Embryonic facial prominence (tissue), 1 donor: ENCODE results near the gene MTARC1.

Source experiments
- DNase-seq: peaks from one replicate; pipeline ENCODE4 v3.0.0-alpha.2; 2016; ENCODE audit errors: extremely low spot score

The MTARC1 gene

DNA sequence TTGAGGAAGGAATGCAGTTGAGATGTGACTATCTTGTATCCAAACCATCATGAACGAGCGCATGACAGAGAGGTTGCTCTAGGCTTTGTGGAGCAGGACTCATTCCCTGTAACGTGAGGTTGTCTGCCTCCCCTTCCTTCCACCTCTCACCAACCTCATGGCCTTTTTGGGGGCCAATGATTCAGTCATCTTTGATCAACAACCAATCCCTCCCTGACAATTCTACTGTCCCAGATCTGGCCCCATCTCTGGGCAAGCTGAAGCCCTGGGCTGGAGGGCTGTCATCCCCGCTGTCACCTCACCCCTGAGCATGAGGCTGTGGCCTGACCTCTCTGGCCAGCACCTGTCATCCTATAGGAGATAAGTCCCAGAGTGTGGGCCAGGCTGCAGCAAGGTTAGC is 19.7 kb downstream of the MTARC1 start:
- no peak for DNase-seq

DNA sequence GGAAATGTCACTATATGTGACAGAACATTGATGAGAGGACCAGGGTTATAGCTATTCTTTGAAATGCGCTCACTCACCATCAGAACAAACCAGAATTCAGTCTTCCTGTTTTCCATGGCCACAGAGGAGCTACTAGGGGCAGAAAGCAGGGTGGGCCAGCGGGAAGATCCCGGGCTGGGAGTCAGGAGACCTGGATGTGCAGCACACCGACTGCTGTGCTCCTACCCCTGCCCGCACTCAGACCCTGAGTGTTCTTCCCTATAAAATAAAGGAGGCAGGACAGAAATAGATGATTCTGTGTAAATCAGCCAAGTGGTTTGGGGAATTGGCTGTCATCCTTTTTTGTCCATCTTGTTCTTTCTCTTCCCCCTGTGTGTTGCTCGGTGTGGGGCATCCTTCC is 21.0 kb downstream of the MTARC1 start:
- no peak for DNase-seq

DNA sequence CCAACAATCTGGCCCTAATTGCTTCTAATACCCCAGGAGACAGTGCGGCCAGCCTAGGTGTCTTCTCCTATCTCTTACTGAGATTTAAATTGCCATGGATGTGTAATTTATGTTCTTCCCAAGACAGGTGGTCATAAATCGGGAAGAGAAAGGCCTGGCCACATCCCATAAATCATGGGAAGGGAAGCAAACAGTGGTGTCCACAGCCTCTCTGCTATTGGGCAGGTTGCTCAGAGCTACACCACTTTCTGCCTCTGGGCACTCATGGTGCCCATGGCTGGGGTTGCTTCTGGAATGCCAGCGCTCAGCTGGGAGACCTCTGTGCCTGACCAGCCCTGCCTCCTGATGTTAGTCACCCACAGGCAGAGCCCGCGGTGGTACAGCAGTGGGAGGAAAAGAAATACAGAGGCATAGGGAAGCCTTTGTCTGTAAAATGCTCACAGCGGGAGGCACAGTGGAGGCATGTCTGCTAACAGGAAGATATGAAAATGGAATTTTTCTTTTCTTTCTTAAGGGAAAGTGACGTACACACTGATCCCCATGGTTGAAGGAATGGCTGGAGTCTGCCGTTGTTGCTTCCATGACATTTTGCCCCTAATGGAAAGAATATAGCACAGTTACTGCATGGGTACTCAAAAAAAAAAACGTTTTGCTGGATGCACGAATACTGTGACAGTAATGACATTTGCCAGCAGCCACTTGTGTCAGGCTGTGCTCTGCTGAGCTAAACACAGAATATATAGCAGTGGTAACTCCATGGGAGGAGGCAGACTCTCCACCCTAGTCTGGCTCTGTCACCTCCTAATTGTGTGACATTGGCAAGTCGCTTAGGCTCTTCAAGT is 21.9 kb downstream of the MTARC1 start:
- no peak for DNase-seq

DNA sequence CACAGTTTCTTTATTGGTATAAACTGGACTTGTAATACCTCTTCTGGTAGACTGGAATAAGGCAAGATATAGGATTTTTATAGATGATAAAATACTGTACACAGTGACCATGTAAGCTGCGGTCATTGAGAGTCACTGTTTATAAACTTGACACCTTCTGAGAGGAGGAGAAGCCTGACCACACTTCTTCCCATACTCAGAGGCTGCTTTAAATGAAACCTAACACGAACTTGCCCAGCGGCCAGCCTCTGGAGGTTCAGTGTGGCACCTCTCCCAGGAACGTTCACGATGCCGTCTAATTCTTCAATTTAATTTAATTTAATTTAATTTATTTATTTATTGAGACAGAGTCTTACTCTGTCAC is 22.5 kb downstream of the MTARC1 start:
- no peak for DNase-seq

DNA sequence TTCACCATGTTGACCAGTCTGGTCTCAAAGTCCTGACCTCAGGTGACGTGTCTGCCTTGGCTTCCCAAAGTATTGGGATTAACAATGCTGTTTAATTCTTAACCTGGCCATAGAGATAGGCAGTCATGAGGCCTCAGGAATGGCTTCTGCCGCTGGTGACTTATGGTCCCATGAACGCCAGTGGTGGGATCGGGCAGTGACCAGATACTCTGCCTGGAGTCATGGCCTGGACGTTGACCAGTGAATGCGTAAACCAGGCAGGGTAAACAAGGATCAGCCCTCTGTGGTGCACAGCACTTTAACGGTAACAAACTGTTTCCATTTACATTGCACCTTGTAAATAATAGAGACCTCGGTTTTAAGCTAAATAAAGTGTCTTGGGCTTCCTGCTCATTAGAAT is 23.0 kb downstream of the MTARC1 start:
- DNase-seq, result no peak

DNA sequence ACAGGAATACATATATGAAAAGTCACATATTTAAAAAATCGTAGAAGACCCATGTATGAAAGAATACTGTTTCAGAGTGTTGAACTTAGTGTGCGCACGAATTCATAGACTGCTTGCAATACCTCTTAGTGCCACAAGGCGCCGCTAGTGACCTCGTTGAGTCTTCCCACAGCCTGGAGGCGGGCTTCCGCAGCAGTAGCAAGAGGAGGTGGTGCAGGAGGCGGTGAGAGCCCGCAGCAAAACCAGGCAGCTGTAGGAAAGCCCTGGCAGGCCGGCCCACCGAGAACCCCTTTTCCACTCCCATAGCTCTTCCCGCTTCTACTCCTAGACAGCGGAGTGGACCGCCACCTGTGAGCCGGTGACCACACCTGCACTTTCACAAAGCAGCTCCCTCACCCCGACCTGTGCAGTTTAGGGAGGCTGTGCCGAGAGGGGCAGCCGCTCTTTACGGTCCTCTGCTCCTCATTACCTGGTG is 23.5 kb downstream of the MTARC1 start:
- DNase-seq, result peak; percentile 71

DNA sequence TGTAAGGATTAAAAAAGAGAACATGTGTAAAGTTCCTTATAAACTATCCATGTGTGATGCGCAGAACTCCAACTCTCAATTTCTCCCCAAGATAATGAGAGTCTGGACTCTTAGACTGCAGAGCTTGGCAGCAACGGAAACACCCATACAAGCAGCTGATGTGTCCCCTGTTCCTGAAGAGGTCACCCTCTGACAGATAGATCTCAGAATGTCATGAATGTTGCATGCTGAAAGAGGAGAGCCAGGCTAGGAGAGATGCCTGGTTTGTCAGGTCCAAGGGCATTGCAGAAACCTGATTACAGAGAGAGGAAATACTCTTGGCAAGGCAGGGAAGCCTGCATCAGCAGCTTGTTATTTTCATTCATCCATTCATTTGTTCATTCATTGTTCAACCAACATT is 24.2 kb downstream of the MTARC1 start:
- no peak for DNase-seq

DNA sequence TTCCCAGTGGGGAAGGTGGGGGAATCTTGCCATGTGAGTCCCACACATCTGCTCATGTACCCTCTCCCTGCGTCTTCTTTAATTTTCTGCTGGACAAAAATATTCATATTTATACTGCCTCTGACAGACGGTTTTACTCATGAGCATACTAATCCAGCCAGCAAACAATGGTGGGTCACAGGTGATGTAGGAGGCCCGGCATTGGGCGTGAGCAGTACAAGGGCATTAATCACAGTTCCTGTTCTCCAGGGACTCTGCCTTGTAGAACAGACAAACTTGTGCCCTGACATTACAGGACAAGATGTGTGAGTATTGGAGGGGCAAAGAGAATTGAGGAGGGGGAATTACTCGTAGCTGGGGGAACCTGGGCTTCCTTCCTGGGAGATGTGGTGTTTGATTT is 25.0 kb downstream of the MTARC1 start:
- DNase-seq, result no peak

DNA sequence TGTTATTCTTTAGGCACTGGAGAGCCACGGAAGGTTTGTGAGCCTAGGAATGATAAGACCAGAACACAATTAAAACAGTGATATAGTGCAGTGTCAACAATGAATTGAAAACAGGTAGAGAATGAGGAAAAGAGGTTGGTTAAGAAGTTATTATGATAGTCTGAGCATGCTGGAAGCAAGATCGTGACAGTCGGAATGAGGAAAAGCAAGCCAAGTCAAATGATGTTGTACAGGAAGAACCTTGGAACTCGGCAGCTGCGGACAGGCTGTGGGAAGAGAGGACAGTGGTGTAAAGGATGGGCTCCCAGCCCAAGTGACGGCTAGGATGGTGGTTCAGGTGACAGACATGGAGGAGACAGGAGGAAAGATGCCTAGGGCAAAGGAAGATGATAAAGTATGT is 25.6 kb downstream of the MTARC1 start:
- no peak for DNase-seq

DNA sequence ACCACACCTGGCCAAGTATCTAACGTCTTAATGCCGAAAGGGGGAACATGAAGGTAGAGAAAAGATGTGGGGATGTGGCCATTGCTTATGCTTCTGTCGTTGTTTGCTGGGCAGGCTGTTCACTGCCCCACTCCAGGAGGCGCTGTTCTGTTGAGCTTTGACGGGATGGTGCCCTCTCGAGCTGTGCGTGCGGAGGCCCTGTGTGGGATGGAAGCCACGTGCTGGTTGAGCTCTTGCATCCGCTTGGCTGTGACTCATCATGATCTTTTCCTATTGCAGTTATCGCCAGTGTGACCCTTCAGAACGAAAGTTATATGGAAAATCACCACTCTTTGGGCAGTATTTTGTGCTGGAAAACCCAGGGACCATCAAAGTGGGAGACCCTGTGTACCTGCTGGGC is 26.3 kb downstream of the MTARC1 start:
- DNase-seq, result no peak

DNA sequence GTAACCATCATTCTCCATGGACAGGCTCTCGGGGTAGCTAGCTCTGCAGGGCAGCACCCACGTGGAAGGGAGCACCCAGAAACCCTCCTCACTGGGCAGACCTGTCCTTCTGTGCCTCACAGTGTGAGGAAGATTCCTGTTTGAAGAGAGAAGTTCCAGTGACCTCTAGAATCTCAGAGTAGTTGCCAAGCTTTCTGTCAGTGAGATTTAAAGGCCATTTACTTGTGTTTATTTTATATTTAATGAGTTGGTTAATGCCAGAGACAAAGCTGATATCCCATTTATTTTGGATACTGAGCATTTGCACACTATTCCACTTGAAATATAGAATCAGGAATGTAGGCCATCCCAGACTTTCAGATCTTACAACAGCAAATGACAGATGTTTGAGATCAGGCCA is 28.7 kb downstream of the MTARC1 start:
- no peak for DNase-seq

DNA sequence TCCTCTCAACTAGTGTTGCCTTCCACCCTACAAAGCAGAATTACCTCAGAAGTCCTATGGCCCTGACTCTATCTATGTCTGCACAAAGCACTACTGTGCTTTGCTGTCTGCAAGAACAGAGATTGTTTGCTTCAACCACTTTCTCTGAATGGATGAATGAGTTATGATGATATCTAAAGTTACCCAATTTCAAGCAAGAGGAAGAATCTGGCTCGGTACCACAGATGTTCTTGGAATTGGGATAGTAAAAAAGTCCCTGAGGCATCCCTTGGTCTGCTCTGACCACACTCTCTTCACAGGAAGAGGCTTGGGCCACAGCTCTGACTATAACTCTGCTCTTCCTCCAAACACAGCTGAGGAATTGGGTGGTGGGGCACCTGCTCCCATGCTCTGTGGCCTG is 31.2 kb downstream of the MTARC1 start:
- DNase-seq, result no peak

DNA sequence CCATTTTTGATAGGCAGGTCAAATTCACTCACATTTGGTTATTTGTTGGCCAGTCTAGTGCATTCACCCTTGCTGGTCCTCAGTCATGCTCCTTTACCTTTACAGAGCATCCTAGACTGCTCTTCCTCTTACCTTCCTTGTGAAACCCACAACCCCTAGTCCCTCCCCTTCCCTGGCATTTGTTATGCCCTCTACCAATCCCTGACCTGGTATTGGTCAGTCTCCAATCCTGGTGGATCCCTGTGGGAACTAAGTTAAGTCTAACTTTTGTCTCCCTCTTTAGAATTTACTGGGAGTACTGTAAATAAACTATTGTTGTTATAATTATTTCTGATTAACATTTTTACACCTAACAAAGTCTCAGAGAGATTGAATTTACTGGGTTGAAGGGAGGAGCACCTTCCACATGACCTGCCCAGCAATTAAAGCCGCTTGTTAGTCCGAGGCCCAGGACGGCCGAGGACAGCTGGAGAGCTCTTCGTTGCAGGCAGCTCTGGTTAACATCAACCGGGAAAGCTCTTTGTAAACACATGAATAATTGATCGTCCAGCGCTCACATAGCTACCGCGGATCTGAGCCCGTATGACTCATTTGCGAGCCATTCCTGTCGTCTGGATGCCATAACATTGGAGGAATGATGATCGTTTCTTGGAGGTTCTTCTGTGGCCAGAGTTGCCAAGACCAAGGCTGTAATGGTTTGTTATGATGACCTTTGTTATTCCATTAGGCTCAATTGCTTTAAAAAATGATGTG is 31.9 kb downstream of the MTARC1 start:
- DNase-seq, result no peak

DNA sequence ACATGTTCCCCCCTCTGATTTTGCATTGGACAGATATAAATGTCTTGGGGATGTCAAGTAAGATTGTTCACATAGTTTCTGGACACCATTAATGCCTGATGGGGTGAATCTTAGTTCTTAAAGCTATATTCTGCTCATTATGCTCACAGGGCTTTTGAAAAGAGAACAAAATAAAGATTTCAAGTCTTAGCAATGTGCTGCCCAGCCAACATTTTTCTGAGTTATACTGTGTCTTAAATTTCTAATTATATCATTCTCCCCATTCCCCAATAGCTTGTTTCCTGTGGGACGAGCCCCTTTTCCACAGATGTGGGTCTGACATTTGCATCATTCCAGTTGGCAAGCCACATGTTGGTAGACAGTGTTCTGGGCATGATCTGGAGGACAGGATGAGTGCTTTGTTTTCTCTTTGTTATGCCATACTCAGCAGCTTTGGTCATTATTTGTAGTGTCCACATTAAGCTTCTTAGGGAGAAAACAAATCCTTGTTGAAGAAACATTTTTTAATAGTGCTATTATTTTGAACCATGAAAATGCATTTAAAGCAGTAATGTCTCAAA is 32.8 kb downstream of the MTARC1 start:
- DNase-seq, result no peak

DNA sequence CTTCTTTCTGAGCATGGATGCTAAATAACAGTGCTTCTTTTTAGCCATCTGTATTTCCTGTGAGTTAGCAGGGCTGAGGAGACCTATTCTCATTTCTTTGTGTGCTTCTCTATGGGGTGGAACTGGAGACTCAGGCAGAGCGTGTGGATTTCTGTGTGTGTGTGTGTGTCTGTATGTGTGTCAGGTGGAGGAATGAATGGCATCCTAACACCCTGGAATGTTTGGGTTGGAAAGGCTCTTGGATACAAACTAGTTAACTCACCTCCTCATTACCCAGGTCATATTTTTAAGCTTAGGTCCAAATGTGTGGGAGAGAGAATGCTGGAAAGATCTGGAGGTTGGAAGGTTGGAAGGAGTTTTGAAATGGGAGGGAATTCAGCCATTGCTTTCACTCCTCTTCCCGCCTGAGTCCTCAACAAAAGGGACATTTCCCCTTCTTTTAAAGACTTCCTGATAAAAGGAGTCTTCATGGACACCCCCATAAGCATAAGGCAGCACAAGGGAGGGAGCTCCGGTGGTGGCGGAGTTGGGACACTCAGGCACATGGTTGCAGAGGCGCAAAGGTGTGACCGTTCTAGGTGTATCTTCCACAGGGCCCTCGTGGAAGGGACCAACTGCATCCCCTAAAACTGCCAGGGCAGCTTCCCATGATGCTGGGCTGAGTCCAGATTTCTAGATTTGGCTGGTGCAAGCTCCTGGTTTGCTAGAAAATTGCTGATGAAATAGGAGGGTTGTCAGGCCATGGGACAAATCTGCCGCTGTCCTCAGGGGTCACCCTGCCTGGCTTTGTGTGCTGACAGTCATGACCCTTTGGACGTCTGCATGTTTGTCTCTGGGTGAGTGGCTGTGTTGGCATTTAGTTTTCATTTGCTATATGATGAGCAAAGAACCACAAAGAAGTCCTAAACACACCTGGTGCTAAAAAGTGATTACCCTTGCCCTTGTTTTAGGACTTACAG is 37.6 kb downstream of the MTARC1 start:
- DNase-seq, result no peak

DNA sequence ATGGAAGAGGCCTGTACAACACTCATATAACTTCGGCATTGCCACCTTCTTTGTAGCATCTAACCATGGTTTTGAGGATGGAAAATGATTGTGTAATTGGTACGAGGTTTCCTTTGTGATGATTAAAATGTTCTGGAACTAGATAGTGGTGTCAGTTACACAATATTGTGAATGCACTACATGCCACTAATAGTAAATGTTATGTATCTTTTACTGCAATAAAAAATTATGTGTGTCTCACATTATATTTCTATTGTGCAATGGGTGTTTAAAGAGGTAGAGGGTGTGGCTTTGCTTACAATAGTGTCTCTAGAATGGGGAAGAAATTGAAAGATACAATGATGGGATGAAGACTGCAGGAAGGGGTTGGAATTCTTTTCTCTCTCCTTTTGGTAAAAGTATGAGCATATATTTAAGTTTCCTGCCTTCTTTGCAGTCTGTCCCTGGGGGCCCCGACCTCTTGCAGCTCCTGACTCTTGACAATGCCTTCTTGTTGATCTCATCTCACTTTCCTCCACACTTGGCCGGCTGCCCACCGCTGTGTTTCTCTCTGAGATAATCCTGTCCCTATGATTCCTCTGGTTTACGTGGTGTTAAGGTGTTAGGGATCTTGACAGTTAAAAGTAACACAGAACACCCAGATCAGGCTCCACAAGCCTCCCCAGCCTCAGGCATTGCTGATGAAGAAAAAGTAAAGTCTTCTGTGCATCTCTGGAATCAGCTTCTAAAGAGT is 39.3 kb downstream of the MTARC1 start:
- DNase-seq, result no peak

DNA sequence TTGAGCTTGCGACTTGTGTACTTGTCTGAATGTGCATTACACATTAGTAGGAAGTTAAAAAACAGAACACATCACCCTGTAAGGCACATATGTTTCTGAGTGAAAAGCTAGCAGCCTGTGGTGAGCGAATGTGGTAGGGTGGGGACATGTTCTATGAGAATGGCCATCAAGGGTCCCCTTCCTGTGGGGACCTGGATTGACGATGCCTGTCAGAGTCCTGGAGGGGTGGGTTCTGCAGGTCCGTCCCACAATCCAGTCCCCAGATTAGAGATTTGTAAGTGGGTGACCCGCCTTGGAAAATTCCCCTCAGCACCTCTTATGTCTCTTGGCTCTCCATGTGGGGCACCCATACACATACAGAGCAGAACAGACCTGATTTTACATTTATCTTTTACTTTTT is 40.0 kb downstream of the MTARC1 start:
- DNase-seq, result no peak

DNA sequence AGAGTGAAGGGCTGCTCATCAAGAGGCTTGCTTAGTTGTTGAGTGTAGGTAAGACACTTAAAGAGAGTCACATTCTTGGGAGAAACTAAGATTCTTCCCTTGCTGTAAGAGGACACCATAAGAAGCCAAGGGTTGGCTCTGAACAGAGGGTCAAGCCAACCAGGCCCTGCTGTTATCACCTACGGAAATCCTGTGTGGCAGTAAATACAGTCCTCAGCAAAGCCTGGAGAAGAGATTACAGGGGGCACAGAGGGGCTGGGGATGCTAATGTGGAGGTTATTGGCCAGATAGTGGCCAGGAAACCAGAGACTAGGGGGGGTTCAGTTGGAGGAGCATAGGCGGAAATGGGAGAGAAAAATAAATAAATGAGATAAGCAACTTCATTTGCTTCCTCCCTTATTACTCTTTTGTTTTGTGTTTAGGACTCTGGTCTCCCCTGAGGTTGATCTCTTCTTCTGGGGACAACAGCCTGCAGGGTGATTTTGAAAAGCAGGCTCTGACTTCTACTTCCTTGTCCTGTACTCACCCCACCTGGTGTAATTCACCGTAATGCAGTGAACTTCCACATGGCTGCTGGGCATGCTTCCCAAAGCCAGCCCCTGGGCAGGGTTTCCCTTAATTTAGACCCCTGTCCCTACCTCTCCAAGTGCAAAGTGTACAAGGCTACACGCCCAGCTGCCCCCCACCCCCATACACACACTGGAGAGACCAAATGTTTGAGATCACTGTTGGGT is 40.9 kb downstream of the MTARC1 start:
- DNase-seq, result no peak

DNA sequence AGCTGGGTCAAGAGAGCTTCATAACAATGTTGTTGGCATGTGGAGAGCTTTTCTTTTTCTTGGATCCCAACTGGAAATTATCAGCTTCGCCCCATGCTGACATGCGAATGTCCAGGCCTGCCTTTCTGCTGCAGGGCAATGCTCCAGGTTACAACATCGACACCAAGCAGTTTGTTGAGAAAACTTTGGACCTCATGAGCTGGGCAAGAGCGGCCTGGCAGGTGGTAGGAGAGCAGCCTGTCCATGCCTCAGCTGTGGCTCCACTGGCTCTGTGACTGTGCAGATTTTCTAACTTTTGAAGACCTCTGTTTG is 41.4 kb downstream of the MTARC1 start:
- no peak for DNase-seq

DNA sequence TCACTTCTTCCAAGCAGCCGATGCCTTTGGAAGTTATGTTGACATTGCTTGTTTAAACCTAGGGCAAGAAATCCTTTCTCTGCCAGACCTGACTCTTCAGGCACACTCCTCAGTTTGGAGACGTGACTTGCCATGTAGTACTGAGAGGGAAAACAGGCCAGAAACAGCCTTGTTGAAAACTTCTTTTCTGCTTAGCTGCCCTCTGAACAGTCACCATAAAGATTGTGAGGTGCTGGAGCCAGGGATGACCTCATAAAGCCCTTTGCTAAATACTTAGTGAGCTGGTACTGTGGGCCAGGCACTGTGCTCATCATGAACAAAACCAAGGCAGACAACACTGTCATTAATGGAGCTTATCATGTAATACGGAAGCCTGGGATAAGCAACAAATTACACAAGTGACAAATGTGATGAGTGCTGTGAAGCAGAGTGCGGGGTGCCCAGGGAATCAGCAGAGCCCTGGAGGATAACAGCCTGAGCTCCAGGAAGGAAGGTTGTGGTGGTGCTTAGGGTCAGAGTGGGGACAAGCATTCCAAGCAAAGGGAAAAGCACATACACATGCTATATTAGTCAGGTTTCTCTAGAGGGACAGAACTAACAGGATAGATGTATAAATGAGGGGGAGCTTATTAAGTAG is 42.4 kb downstream of the MTARC1 start:
- no peak for DNase-seq
